Measurements from ENCODE around the gene SH2D4B. TPM values are rescaled to one million over a fixed set of nuclear protein-coding genes. Genes with fewer than 3 reads are reported as not detected.

Gene SH2D4B
- total RNA-seq, 1 donor from 2014 or later: not detected

GRCh38 chr10:80501381-80501912 lies 36.3 kb upstream of the SH2D4B start:
- no peak for TF ChIP-seq CTCF (conservative IDR thresholded peaks at IDR 0.05; ENCODE audit: low read depth, low read length)
- no peak overlapping the region for H3K4me3 ChIP-seq (ENCODE audit: low read depth, low read length)
- DNase-seq (ENCODE audit: low read depth): no peak

GRCh38 chr10:80501913-80502521 lies 35.7 kb upstream of the SH2D4B start:
- no peak for DNase-seq (ENCODE audit: low read depth)
- no peak for TF ChIP-seq CTCF (conservative IDR thresholded peaks at IDR 0.05; ENCODE audit: low read depth, low read length)
- H3K4me3 ChIP-seq (ENCODE audit: low read depth, low read length): no peak overlapping the region

GRCh38 chr10:80502621-80503583 lies 34.8 kb upstream of the SH2D4B start:
- no peak overlapping the region for H3K4me3 ChIP-seq (ENCODE audit: low read depth, low read length)
- TF ChIP-seq CTCF (conservative IDR thresholded peaks at IDR 0.05; ENCODE audit: low read depth, low read length): no peak
- no peak for DNase-seq (ENCODE audit: low read depth)

- no peak for TF ChIP-seq CTCF (conservative IDR thresholded peaks at IDR 0.05; ENCODE audit: low read depth, low read length)
- DNase-seq (ENCODE audit: low read depth): no peak
- no peak overlapping the region for H3K4me3 ChIP-seq (ENCODE audit: low read depth, low read length)
Measured at GRCh38 chr10:80503584-80504157, 34.0 kb upstream of the SH2D4B start.

- no peak for TF ChIP-seq CTCF (conservative IDR thresholded peaks at IDR 0.05; ENCODE audit: low read depth, low read length)
- no peak for DNase-seq (ENCODE audit: low read depth)
- no peak overlapping the region for H3K4me3 ChIP-seq (ENCODE audit: low read depth, low read length)
Measured at GRCh38 chr10:80504158-80504811, 33.4 kb upstream of the SH2D4B start.

- no peak for DNase-seq (ENCODE audit: low read depth)
- TF ChIP-seq CTCF (conservative IDR thresholded peaks at IDR 0.05; ENCODE audit: low read depth, low read length): no peak
- no peak overlapping the region for H3K4me3 ChIP-seq (ENCODE audit: low read depth, low read length)
Measured at GRCh38 chr10:80504897-80505465, 32.7 kb upstream of the SH2D4B start.

Measured in epithelial cell of proximal tubule (primary cell).